K562 (cell line): ENCODE data around the gene RTL1. TPM values are rescaled to one million over a fixed set of nuclear protein-coding genes. Genes with fewer than 3 reads are reported as not detected.

Experiments
- BHLHE40 ChIP-seq: IDR thresholded peaks from 2 replicates; pipeline ENCODE4 v1.6.1; 2011; ENCODE audit warnings: low read length, improper control_type of control experiment
- CHAMP1 ChIP-seq: fragments of 450-650 bp; IDR thresholded peaks from 2 replicates; pipeline ENCODE4 v1.6.1; 2016; ENCODE audit warnings: mild to moderate bottlenecking
- CHD1 ChIP-seq: fragments of 200-600 bp; sonication (generic); IDR thresholded peaks from one replicate; pipeline ENCODE4 v1.6.1; 2012; ENCODE audit warnings: mild to moderate bottlenecking, moderate library complexity, low read length, inconsistent platforms
- DACH1 ChIP-seq: fragments of 450-650 bp; IDR thresholded peaks from 2 replicates; pipeline ENCODE4 v1.6.1; 2018; ENCODE audit not compliant: partially characterized antibody
- EZH2 ChIP-seq: IDR thresholded peaks from 2 replicates; pipeline ENCODE4 v1.6.1; 2012; ENCODE audit warnings: low read depth, mild to moderate bottlenecking, inconsistent platforms, low read length, borderline replicate concordance
- MED1 ChIP-seq: sonication (generic); formaldehyde crosslinking; IDR thresholded peaks from 2 replicates; pipeline ENCODE4 v1.8.1; 2023; ENCODE audit warnings: missing genetic modification reagents, borderline replicate concordance
- ZC3H4 ChIP-seq: sonication (generic); formaldehyde crosslinking; IDR thresholded peaks from 2 replicates; pipeline ENCODE4 v1.9.0; 2021; ENCODE audit warnings: missing genetic modification reagents, borderline replicate concordance
- ZFP30 ChIP-seq: fragments of 250-450 bp; sonication (Bioruptor Pico); IDR thresholded peaks from 2 replicates; pipeline ENCODE4 v1.8.0; 2022; ENCODE audit warnings: moderate library complexity, mild to moderate bottlenecking, inconsistent platforms, borderline replicate concordance
- ZFX ChIP-seq: sonication (generic); formaldehyde crosslinking; IDR thresholded peaks from 2 replicates; pipeline ENCODE4 v1.8.0; 2022; ENCODE audit warnings: mild to moderate bottlenecking, missing genetic modification reagents, moderate library complexity
- ZNF23 ChIP-seq: fragments of 250-450 bp; sonication (Bioruptor Pico); IDR thresholded peaks from 2 replicates; pipeline ENCODE4 v1.4.0; 2020; ENCODE audit warnings: mild to moderate bottlenecking
- ZNF316 ChIP-seq: fragments of 450-650 bp; IDR thresholded peaks from 2 replicates; pipeline ENCODE4 v1.6.1; 2016
- polyA plus RNA-seq, 8 experiments: library from polyadenylated mRNA; depleted of rRNA in 4 of 8; stranded (reverse) in 5 of 8; unstranded in 3 of 8; fragments of >200 nt; fragmentation: Nextera tagmentation in 2 of 8; fragmentation: Illumina TruSeq in 1 of 8; extraction: Ambion mirVana in 2 of 8; extraction: Trizol in 1 of 8; gene quantifications; 2 replicates each; pipeline versions ENCODE4 v1.2.1 to v1.2.3, GENCODE V29; 2011 to 2014; ENCODE audit warnings: inconsistent platforms in 1 of 8, missing spikeins in 1 of 8
- total RNA-seq, 7 experiments: library from RNA; depleted of rRNA in 6 of 7; stranded (reverse); fragments of >200 nt in 6 of 7; fragmentation: Illumina TruSeq in 2 of 7; extraction: Trizol in 2 of 7; gene quantifications; 2 replicates each; pipeline versions ENCODE4 v1.2.1 to v1.2.3, GENCODE V29; 2011 to 2021; ENCODE audit warnings: low replicate concordance in 1 of 7
- TF ChIP-seq, protein P1 (sequence below): fragments of 250-450 bp; sonication (Bioruptor Pico); IDR thresholded peaks from 2 replicates; pipeline ENCODE4 v1.5.1; 2021; ENCODE audit warnings: mild to moderate bottlenecking
- TF ChIP-seq, protein P2 (sequence below): sonication (generic); formaldehyde crosslinking; IDR thresholded peaks from 2 replicates; pipeline ENCODE4 v1.8.0; 2022; ENCODE audit warnings: missing genetic modification reagents, mild to moderate bottlenecking, moderate library complexity, borderline replicate concordance
- TF ChIP-seq, protein P3 (sequence below), 3 experiments: IDR thresholded peaks in 2 of 3; conservative IDR thresholded peaks in 1 of 3; 2 replicates each; pipeline ENCODE4 v1.5.1; 2011 to 2012; ENCODE audit warnings: low read length in 3 of 3, mild to moderate bottlenecking in 3 of 3, control low read depth in 2 of 3, improper control_type of control experiment in 1 of 3, inconsistent platforms in 1 of 3, low read depth in 1 of 3, mixed read lengths in 1 of 3, moderate library complexity in 1 of 3; ENCODE audit not compliant: insufficient read depth in 2 of 3
- TF ChIP-seq, protein P4 (sequence below): sonication (generic); formaldehyde crosslinking; IDR thresholded peaks from 2 replicates; pipeline ENCODE4 v1.9.0; 2022; ENCODE audit warnings: mild to moderate bottlenecking, missing genetic modification reagents
- TF ChIP-seq, protein P5 (sequence below): fragments of 450-650 bp; formaldehyde crosslinking; IDR thresholded peaks from 2 replicates; pipeline ENCODE4 v1.4.0; 2022; ENCODE audit warnings: mild to moderate bottlenecking, moderate library complexity

Gene RTL1
- total and polyA plus RNA-seq, 9 of the 15 experiments (the other 6 are each of a cell fraction or from before 2014, with no cell fraction given): not detected

- TF ChIP-seq, protein P1, sequence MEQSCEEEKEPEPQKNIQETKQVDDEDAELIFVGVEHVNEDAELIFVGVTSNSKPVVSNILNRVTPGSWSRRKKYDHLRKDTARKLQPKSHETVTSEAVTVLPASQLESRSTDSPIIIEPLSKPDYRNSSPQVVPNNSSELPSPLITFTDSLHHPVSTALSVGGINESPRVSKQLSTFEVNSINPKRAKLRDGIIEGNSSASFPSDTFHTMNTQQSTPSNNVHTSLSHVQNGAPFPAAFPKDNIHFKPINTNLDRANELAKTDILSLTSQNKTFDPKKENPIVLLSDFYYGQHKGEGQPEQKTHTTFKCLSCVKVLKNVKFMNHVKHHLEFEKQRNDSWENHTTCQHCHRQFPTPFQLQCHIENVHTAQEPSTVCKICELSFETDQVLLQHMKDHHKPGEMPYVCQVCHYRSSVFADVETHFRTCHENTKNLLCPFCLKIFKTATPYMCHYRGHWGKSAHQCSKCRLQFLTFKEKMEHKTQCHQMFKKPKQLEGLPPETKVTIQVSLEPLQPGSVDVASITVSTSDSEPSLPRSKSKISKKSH (CRISPR knock-in tag): no peak
- no peak for TF ChIP-seq ZNF23 (CRISPR knock-in tag)
- TF ChIP-seq, protein P2, sequence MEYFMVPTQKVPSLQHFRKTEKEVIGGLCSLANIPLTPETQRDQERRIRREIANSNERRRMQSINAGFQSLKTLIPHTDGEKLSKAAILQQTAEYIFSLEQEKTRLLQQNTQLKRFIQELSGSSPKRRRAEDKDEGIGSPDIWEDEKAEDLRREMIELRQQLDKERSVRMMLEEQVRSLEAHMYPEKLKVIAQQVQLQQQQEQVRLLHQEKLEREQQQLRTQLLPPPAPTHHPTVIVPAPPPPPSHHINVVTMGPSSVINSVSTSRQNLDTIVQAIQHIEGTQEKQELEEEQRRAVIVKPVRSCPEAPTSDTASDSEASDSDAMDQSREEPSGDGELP: peak; percentile 77; the same call in 1 of the 2 replicates
- no peak for TF ChIP-seq CHAMP1
- TF ChIP-seq, protein P3, sequence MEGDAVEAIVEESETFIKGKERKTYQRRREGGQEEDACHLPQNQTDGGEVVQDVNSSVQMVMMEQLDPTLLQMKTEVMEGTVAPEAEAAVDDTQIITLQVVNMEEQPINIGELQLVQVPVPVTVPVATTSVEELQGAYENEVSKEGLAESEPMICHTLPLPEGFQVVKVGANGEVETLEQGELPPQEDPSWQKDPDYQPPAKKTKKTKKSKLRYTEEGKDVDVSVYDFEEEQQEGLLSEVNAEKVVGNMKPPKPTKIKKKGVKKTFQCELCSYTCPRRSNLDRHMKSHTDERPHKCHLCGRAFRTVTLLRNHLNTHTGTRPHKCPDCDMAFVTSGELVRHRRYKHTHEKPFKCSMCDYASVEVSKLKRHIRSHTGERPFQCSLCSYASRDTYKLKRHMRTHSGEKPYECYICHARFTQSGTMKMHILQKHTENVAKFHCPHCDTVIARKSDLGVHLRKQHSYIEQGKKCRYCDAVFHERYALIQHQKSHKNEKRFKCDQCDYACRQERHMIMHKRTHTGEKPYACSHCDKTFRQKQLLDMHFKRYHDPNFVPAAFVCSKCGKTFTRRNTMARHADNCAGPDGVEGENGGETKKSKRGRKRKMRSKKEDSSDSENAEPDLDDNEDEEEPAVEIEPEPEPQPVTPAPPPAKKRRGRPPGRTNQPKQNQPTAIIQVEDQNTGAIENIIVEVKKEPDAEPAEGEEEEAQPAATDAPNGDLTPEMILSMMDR (IDR thresholded peaks at IDR 0.05 in 2 of 3, conservative IDR thresholded peaks at IDR 0.05 in 1 of 3; ENCODE audit: insufficient read depth in 2 of 3, low read depth in 1 of 3, low read length in 3 of 3): no peak
- TF ChIP-seq, protein P4, sequence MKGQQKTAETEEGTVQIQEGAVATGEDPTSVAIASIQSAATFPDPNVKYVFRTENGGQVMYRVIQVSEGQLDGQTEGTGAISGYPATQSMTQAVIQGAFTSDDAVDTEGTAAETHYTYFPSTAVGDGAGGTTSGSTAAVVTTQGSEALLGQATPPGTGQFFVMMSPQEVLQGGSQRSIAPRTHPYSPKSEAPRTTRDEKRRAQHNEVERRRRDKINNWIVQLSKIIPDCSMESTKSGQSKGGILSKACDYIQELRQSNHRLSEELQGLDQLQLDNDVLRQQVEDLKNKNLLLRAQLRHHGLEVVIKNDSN (CRISPR knock-in tag): peak; percentile 84
- TF ChIP-seq BHLHE40: 0 out of 2 replicates have a peak, but pooled peaks have one; percentile 46
- TF ChIP-seq ZC3H4 (CRISPR knock-in tag): no peak
- no peak for TF ChIP-seq MED1 (CRISPR knock-in tag)
- TF ChIP-seq ZFX (CRISPR knock-in tag): no peak
- TF ChIP-seq ZNF316: no peak
- TF ChIP-seq EZH2: no peak
- no peak for TF ChIP-seq DACH1
- peak; percentile 42 for TF ChIP-seq CHD1
- TF ChIP-seq, protein P5, sequence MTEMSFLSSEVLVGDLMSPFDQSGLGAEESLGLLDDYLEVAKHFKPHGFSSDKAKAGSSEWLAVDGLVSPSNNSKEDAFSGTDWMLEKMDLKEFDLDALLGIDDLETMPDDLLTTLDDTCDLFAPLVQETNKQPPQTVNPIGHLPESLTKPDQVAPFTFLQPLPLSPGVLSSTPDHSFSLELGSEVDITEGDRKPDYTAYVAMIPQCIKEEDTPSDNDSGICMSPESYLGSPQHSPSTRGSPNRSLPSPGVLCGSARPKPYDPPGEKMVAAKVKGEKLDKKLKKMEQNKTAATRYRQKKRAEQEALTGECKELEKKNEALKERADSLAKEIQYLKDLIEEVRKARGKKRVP (CRISPR knock-in tag): no peak
- no peak for TF ChIP-seq ZFP30 (CRISPR knock-in tag)
Observed at GRCh38 chr14:100871234-100872186, 32.0 kb downstream of the RTL1 start (continued).
